ENCODE results near the gene NDUFS8.

Gene NDUFS8

GRCh38 chr11:68016904-68017817 is 13.3 kb upstream of the NDUFS8 start:
- no peak for DNase-seq

DNA sequence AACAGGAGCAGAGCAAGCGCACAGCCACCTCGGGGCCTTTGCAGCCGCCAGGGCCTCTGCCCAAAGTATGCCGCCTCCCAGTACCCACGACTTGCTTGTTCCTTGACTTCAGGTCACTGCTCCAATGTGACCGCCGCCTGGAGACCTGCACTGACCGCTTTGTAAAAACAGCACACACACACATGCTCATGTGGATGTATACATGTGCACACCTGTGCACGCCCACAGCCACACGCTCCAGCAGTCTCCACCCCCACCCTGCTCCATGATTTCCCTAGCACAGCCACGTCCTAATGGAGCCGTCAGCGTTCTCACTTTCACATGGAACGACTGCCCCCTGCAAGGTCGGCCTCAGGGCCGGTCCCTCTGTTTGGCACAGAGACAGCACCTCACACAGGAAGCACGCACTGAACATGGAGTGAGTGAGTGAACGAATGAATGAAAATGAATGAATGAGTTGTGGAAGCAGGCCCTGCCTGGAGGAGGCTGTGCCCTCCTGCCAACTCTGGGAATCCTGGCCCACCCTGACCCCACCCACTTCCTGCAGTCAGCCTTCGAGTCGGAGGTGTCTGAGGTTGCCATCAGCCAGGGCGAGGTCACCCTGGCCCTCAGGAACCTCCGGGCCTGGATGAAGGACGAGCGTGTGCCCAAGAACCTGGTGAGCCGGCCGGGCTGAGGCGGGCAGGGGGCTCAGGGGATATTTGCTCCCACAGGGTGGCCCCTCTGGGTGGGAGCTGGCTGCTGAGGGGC is 12.3 kb upstream of the NDUFS8 start:
- DNase-seq = no peak

DNA sequence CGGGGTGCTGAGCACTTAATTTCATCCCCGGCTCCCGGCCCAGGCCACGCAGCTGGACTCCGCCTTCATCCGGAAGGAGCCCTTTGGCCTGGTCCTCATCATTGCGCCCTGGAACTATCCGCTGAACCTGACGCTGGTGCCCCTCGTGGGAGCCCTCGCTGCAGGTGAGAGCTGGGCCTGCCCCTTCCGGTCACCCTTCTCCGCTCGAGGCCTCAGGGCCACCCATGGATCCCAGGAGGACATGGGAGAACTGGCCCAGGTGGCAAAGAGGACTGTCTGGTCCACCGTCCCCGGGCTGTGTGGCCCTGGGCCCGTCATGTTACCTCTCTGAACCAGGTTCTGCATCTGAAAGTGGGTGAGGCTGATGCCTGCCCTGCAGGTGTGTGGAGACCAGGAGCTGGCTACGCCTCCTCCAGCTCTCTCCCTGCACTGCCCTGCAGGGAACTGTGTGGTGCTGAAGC is 11.7 kb upstream of the NDUFS8 start:
- no peak for DNase-seq

GRCh38 chr11:68019486-68019885 is 11.0 kb upstream of the NDUFS8 start:
- DNase-seq = no peak

GRCh38 chr11:68020575-68020974 is 9.9 kb upstream of the NDUFS8 start:
- DNase-seq = no peak

DNA sequence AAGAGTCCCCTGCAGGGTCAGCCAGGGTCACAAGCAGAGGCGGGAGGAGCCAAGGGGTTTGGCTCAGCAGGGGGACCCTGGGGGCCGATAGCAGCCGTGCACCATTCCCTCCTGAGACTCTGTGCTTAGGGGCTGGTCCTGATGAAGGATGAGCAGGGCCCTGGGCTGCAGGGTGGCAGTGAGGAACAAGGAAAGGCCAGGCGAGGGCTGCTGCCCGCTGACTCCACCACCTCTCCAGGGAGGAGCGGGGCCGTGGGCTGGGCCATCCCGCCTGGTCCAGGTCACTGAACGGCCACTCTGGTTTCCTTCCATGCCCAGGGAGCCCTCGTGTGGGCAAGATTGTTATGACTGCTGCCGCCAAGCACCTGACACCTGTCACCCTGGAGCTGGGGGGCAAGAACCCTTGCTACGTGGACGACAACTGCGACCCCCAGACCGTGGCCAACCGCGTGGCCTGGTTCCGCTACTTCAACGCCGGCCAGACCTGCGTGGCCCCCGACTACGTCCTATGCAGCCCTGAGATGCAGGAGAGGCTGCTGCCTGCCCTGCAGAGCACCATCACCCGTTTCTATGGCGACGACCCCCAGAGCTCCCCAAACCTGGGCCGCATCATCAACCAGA is 9.2 kb upstream of the NDUFS8 start:
- no peak for DNase-seq

- DNase-seq = no peak
Observed at GRCh38 chr11:68022531-68022930, 8.0 kb upstream of the NDUFS8 start.

- DNase-seq = no peak
Observed at GRCh38 chr11:68024508-68024907, 6.0 kb upstream of the NDUFS8 start.

DNA sequence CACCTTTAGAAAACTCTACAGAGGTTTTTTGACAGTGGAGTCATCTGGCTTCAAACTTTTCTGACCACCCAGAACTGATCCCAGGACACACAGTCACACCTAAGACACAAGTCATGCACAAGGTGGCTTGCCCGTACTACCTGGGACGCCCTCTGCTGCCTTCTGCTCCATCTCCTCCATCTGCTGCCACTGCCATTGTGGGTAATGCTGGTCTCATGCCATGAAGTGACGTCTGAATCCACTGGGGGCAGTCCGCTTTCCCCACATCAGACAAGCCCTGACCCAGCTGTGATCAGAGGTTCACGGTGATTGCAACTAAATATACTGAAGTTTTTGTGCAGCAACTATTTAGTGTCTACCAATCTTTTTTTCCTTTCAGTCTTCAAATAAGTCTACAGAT is 5.4 kb upstream of the NDUFS8 start:
- no peak for DNase-seq

DNA sequence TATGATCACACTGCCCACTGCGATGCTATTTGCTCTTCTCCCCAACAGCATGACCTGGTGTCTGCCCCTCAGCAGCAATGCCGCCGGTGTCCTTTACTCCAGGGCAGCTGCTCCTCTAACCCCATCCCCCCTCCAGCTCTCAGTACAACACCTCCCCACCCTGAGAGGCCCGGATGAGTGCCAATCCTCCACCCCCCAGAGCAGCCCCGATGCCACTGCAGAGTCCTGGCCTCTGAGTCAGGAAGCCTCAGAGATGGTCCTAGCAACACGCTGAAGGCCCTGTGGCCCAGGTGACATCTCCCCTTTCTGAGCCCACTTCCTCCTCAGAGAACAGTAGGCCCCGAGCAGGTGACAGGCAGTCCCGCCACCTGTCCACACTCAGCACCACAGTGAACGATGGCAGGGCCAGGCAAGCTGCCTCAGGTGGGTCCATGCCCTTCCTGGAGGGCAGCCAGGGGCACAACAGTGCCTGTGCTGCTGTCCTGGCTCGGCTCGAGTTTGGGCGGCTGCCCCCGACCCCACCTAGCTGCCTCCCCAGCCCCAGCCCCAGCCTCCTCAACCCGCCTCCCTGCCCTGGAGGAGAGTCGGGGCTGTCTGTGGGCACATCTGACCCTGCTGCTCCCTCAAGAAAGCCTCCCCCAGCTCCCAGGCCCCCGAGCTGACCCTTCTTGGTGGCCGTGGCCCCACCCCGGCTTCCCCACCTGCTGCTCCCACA is 3.9 kb upstream of the NDUFS8 start:
- no peak for DNase-seq

GRCh38 chr11:68027667-68028066 is 2.8 kb upstream of the NDUFS8 start:
- no peak for DNase-seq

DNA sequence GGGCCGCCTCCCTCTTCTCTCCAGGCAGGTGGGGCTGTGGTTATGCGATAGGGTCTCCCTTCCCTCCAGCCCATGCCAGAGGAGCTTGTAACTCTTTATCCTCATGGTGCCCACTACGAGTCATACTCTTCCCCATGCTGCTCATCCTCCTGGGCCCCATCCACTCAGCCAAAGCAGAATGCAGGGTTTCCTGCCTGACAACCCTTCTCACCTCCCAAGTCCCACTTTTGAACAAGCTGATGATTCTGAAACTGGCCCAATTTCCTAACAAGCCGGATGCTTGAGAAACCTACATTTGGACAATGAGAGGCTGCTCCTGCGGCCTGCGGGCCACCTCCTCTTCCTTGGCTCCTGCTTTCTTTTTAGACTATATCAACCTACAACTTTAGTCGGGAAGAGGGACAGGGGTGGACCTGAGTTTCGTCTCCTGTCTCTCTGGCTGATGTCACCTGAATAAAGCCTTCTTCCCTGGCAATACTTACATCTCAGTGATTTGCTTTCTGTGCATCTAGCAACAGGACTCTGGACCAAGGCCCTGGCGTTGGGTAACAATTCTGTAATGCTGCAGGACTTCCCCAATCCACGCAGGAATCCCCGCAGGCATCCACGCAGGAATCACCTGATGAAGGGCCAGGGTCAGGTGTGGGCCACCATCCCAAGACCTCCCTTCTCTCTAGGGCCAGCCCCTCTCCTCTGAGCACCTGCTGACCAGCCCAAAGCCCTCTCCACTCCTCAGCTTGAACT is 1.5 kb upstream of the NDUFS8 start:
- DNase-seq = no peak

DNA sequence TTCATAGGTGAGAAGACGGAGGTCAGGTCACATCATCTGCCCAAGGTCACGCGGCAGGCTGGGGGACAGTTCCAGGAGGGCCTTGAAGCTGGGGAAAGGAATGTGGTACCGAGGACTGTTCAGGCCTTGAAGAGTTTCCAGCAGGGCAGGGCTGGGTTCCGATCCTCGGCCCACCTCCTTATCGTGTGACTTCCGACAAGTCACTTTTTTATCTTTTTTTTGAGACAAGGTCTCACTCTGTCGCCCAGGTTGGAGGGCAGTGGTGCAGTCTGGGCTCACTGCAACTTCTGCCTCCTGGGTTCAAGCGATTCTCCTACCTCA is 623 bp downstream of the NDUFS8 start:
- peak; percentile 15 for DNase-seq

DNA sequence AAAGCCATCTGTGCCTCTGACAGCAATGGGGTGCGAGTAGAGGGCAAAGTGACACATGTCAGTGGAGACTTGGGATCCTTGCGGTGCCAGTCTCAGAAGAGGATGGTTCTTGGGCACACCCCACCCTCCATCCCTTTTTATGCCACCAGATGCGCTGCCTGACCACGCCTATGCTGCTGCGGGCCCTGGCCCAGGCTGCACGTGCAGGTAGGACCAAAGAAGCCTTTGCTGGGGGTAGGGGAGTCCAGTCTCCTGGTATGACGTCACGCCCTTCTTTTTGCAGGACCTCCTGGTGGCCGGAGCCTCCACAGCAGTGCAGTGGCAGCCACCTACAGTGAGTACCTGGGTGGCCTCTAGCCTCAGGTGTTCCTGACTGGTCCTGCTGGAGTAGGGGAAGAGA is 1.5 kb downstream of the NDUFS8 start:
- no peak for DNase-seq

GRCh38 chr11:68032997-68033707 is 2.7 kb downstream of the NDUFS8 start:
- no peak for DNase-seq

DNA sequence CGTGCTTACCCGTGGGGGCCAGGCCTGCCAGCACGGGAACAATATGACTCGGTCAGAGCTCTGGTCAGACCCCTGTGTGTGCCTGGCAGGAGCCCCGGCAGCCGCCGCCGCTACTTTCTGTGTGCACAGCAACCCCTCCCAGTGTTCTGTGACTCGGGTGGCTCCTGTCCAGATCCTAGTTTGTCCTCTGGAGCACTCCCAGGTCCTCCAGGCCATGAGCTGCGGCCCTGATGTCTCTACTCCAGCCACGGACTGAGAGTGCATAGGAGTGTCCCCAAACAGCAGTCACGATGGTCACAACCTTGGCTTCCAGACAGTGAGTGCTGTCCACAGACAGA is 3.2 kb downstream of the NDUFS8 start:
- DNase-seq = no peak

DNA sequence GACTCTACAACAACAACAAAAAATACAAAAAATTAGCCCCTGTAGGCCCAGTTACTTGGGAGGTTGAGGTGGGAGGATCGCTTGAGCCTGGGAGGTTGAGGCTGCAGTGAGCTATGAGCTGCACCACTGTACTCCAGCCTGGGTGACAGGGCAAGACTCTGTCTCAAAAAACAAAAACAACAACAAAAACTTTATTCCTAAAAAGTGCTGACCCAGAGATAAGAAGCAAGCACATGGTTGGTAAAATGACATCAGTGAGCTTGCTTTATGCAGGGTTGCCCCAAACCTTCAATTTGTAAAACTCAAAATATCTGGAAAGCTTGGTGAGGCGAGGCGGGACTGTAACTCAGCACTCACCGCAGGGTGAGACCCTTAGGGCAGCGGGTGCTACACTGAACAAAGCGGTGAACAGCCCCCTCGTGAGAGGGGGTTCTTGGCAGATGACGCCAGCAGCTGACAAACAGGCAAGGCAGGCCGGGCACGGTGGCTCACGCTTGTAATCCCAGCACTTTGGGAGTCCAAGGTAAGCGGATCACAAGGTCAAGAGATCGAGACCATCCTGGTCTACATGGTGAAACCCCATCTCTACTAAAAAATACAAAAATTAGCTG is 4.9 kb downstream of the NDUFS8 start:
- DNase-seq = no peak

DNA sequence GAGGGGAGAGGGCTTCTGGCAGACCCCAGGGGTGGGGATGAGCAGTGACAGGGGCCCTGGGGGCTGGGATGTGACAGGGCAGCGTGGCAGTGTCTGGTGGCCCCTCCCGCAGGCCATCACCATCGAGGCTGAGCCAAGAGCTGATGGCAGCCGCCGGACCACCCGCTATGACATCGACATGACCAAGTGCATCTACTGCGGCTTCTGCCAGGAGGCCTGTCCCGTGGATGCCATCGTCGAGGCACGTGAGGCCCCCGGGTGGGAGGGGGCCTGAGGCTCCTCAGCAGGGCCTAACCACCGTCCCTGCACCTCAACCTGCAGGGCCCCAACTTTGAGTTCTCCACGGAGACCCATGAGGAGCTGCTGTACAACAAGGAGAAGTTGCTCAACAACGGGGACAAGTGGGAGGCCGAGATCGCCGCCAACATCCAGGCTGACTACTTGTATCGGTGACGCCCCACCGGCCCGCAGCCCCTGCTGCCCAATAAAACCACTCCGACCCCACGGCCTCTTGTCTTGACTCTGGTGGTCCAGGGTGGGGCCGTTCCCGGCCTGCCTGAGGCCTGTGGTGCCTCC is 5.7 kb downstream of the NDUFS8 start:
- DNase-seq = no peak

- no peak for DNase-seq
Observed at GRCh38 chr11:68036717-68037239, 6.3 kb downstream of the NDUFS8 start.

- DNase-seq = no peak
Observed at GRCh38 chr11:68037411-68038225, 7.1 kb downstream of the NDUFS8 start.

Data from stimulated activated CD4-positive, alpha-beta T cell treated with anti-CD3 and anti-CD28 coated beads, Interleukin-12 subunit alpha, Interleukin-12 subunit beta, amount 100 ng/mL, for 4 hours (primary cell).